Stimulated activated CD4-positive, alpha-beta T cell treated with anti-CD3 and anti-CD28 coated beads, TNF-alpha, amount 100 ng/mL, for 24 hours (primary cell): ENCODE data around the gene TRAPPC3.

Experiments used
- DNase-seq, 3 experiments: peaks; one replicate each; pipeline ENCODE4 v3.0.0-alpha.2; 2020; ENCODE audit warnings: low read depth in 3 of 3

Gene TRAPPC3

GRCh38 chr1:36154335-36154734 lies 5.0 kb upstream of the TRAPPC3 start:
- no peak for DNase-seq

- no peak for DNase-seq
Measured at GRCh38 chr1:36153476-36153875, 4.2 kb upstream of the TRAPPC3 start.

DNA sequence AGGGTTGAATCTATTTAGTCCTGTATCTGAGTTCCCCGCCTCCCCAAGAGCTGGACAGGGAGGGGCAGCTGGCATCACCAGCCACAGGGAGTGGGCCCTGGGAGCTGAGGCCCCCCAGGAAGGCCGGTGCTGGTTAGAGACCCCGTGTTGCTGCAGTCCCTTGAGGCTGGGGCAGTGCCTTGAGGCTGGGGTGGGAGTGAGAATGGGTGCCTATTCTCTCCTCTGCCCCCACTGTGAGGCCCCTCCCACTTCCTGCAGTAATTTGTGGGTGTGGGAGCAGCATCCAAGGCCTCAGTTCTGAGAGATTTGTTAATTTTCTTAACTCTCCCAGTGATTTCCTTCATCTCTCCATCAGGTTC lies 2.5 kb upstream of the TRAPPC3 start:
- DNase-seq: no peak

- no peak for DNase-seq
Measured at GRCh38 chr1:36151134-36151844, 2.0 kb upstream of the TRAPPC3 start.

- peak in 2 of 3 experiments; percentile 48 to 75 for DNase-seq
Measured at GRCh38 chr1:36150296-36151133, 1.2 kb upstream of the TRAPPC3 start.

- DNase-seq: no peak
Measured at GRCh38 chr1:36149973-36150295, 648 bp upstream of the TRAPPC3 start.

DNA sequence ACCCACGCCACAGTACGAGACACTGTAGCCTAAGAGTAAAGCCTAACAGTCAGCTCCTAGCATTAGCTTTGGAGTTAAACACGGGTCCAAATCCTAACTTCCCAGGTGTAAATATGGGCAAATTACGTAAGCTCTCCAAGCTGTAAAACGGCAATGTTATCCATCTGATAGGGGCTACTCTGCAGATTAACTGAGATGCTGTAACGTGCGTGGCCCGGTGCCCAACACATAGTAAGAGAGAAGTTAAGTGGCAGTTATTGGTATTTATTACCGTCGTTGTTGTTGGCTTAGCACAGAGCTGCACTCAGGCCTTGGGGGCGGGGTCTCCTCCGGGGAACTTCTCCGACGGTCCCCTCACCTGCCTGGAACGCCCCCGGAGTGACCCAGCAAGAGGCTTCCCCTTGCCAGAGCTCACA lies 457 bp downstream of the TRAPPC3 start:
- DNase-seq: no peak

- DNase-seq: no peak
Measured at GRCh38 chr1:36144413-36144812, 4.9 kb downstream of the TRAPPC3 start.

- DNase-seq: no peak
Measured at GRCh38 chr1:36143424-36143823, 5.9 kb downstream of the TRAPPC3 start.

DNA sequence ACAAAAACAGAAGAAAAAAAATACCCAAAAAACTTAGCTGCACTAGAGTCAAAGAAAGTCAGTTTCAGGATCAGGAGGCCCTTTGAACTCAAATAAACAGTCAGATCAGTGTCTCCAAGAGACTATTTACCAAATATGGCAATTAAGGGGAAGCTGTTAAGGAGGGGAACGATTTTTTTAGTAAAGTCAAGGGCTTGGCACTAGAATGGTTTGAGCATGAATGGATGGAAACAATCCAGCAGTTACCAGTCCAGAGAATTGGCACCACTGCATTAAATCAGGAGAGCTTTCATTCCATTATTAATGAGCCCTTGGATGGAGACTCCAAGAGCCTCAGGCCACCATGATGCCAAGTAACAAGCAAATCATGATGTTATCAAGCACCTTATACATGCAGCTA lies 7.2 kb downstream of the TRAPPC3 start:
- DNase-seq: no peak

- DNase-seq: no peak
Measured at GRCh38 chr1:36139521-36139920, 9.8 kb downstream of the TRAPPC3 start.

DNA sequence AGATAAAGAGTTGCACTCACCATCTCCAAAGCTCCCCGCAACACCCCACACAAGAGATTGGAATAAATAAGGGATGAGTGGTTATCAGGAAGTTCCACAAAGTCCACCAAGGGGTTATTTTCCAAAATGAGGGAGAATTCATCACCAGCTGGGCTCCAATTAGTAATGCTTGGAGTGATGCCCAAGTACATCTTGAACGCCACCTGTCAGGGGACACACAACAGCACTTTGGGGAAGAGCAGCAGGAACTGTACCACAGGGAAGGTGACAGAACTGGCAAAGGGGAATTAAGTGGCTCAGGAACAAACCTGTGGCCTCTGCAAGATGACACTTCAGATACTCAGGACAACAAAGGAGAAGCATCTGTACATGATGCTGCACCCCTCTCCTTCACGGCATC lies 11.5 kb downstream of the TRAPPC3 start:
- DNase-seq: no peak

DNA sequence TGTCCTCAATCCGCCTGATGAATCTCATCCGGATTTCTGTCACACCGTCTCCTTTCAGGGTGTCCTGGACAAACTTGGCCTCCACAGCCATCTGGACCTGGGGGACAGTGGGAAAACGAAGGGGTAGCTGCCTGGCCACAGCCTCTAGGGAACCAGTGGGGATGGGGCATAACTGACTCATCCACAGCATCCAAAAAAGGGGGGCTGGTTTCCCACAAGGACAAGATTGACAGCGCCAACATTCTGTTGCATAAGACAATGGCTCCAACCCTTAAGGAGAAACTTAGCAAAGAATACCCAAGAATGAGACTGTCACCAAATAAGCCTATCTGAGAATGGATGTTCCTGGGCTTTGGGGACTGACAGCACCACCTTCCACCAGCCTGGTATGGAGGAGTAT lies 12.1 kb downstream of the TRAPPC3 start:
- no peak for DNase-seq

DNA sequence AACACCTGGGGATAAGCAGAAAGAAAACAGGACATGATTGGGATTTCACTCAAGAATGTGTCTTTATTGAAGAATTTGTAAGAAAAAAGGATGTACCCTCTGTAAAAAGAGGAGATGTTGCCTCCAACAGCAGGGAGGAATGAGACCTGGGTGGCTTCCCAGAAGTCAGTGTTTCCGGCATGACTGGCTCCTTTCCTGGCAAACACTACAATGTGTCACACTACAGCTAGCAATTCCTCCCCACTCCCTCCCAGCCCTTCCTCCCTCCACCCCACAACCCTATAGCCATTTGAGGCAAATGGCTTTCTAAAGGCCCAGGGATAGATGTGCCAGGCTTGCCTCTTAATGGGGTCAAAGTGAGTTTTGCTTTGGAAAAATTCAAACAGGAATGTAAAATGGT lies 12.8 kb downstream of the TRAPPC3 start:
- DNase-seq: no peak

DNA sequence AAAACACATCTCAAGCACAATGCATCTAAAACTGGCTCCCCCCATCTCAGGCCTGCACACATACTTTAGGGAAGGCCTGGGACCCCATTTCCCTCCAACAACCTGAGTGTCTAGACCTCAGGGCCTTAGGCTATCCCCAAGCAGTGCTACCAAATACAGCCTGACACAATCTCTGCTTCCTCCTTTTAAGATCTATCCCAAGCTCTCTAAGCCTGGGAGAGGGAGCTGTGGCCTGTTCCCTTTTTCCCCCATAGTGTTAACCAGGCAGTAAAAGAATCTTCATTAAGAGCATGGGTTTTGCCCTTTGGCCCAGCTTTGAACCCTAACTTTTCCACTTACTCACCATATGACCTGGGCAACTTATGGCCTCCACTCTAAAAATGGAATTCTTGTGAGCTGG lies 13.5 kb downstream of the TRAPPC3 start:
- DNase-seq: no peak

- DNase-seq: no peak
Measured at GRCh38 chr1:36135330-36135667, 14.0 kb downstream of the TRAPPC3 start.

GRCh38 chr1:36134505-36135329 lies 14.6 kb downstream of the TRAPPC3 start:
- DNase-seq: no peak

DNA sequence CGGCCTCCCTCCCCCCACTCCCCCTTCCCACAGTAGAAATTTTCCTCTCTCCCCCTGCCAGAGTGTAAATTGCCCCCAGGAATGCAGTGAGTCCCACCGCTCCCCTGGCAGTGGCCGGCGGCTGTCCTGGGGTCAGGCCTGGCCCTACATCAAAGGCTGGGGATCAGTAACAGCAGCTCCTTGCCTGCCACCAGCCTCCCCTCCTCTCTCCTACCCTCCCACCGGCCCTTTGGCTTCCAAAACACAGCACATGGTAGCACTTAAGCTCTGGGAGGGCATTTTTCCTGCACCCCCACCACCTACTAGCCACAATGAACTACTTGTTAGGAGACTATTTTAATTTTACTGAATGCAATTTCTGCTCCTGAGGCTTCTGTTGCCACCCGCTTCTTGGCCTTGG lies 15.3 kb downstream of the TRAPPC3 start:
- no peak for DNase-seq

- DNase-seq: no peak
Measured at GRCh38 chr1:36133484-36133883, 15.8 kb downstream of the TRAPPC3 start.

DNA sequence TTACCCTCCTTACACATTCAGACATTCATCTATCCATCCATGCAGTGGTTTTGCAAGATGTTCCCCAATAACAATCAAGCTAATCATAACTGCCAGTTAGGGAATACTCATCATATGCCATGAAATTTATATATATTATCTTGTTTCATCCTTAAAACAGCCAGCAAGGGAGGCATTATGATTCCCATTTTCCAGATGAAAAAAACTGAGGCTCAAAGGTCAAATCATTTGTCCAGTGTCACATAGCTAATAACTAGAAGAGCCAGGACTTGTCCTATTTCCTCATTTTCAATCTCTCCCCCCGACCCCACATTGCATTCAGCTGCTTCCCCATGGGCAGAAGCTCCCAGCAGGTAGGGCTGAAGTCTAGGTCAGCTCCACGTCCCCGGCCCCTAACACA lies 17.3 kb downstream of the TRAPPC3 start:
- DNase-seq: no peak

DNA sequence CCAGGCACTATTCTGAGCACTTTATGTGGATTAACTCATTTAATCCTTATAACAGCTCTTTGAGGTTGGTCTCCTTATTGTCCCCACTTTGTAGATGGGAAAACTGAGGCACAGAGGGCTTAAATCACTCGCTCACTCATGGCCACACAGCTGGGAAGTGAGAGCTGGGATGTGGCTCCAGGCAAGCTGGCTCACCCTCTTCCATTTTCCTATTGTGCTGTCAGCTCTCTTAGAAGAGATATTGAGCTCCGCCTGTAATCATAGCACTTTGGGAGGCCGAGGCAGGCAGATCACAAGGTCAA lies 20.4 kb downstream of the TRAPPC3 start:
- DNase-seq: no peak

DNA sequence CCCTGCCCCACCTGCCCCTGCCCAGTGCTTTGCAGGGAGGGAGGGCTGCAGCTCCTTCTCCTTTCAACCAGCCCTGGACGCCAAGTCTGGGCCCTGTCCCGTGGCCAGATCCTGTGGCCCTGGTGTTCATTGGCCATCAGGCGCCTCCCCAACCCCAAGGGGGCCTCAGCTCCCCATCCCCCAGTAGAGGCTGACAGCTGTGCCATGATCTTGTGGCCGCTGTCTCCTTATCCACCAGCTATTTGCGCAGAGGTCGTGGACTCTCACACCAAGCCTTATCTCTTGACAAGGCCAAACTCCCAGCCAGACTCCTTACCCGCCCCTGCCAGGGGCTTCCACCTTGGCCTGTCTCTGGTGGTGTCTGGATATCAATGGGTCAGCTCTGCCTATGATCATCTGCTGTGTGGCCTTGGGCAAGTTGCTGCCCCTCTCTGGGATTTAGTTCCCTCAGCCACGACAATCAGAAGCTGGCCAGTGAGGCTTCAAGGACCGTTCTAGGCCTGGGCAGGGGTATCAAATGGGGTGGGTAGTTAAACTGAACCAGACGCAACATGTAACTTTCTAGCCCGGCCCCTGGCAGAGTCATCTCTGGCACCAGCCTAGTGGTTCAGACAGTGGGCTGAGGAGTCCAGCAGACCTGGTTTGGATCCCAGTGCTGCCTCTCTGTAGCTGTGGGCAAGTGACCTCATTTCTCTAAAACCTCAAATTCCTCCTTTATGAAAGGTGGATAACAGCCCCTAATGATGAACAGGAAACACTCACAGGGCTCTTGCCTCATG lies 21.0 kb downstream of the TRAPPC3 start:
- no peak for DNase-seq
